Activated B cell treated with CpG ODN at 0.5 μM for 24 hours (primary cell): ENCODE results near the gene BAZ2A. TPM values are rescaled to one million over a fixed set of nuclear protein-coding genes. Genes with fewer than 3 reads are reported as not detected.
A peak's percentile ranks its signal among the peaks of the same experiment; 100 is the strongest.

Source experiments
- ATAC-seq: fragments of 200-7000 bp; cut with Tn5 transposase; one replicate; pipeline ENCODE4 v1.10.0; 2021; ENCODE audit warnings: low read depth, mild to moderate bottlenecking, moderate library complexity
- CTCF ChIA-PET: fragments of 350-600 bp; sonication (Branson Sonifier 250); formaldehyde crosslinking; loops from one replicate; lab custom pipeline; 2021; ENCODE audit warnings: antibody characterized with exemption; lab: Charles Lee
- POLR2A ChIA-PET: fragments of 350-600 bp; sonication (Branson Sonifier 250); formaldehyde crosslinking; loops from one replicate; lab custom pipeline; 2021; ENCODE audit warnings: antibody characterized with exemption; lab: Charles Lee
- DNase-seq: peaks from one replicate; pipeline ENCODE4 v3.0.0; 2022
- H3K27ac Mint-ChIP-seq: one replicate; pipeline ENCODE4 v1.8.0; 2020; ENCODE audit warnings: mixed read lengths
- H3K27me3 Mint-ChIP-seq: one replicate; pipeline ENCODE4 v1.8.0; 2021; ENCODE audit warnings: mixed read lengths
- H3K36me3 Mint-ChIP-seq: one replicate; pipeline ENCODE4 v1.8.0; 2021; ENCODE audit warnings: low read depth, mixed read lengths
- H3K4me1 Mint-ChIP-seq: one replicate; pipeline ENCODE4 v1.8.0; 2021; ENCODE audit warnings: mixed read lengths
- H3K4me3 Mint-ChIP-seq: one replicate; pipeline ENCODE4 v1.8.0; 2020; ENCODE audit warnings: mild to moderate bottlenecking, mixed read lengths
- H3K9me3 Mint-ChIP-seq: one replicate; pipeline ENCODE4 v1.8.0; 2020; ENCODE audit warnings: mixed read lengths
- CTCF ChIP-seq: fragments of 200-600 bp; IDR thresholded peaks from one replicate; pipeline ENCODE4 v1.8.0; 2022; ENCODE audit warnings: antibody characterized with exemption, mild to moderate bottlenecking
- intact Hi-C: fragments of 100-400 bp; cut with micrococcal nuclease; formaldehyde crosslinking; loops from one replicate; pipeline ENCODE4 v1.15.1; 2024
- total RNA-seq: library from RNA; stranded (reverse); gene quantifications from 2 replicates; pipeline ENCODE4 v1.2.3, GENCODE V29; 2022

Gene BAZ2A
- total RNA-seq, 1 donor from 2014 or later = 192 TPM

- H3K36me3 Mint-ChIP-seq = peaks cover 90% of the 10 kb centered on the region
- DNase-seq (no peak), ATAC-seq (no peak)
- no peak overlapping the region for H3K4me3 Mint-ChIP-seq
- ChIA-PET POLR2A (no interaction called here), CTCF (no interaction called here)
- no peaks in the 10 kb centered on the region for H3K27me3 Mint-ChIP-seq
- no peaks in the 10 kb centered on the region for H3K4me1 Mint-ChIP-seq
- intact Hi-C loops = no loop called here
- no peak for TF ChIP-seq CTCF
- no peak overlapping the region for H3K27ac Mint-ChIP-seq
- no peaks in the 10 kb centered on the region for H3K9me3 Mint-ChIP-seq
Observed at GRCh38 chr12:56604355-56604754, 25.8 kb downstream of the BAZ2A start.

- TF ChIP-seq CTCF = no peak
- ChIA-PET CTCF (interaction anchor here (1.3 to 4.7 kb wide), 3 partner anchors 20 to 34 kb away, joined by 3 to 25 read pairs (median 4); no protein-coding TSS in a partner anchor), POLR2A (interaction anchor here (0.6 to 1.0 kb wide), 4 partner anchors 21 to 150 kb away, joined by 3 to 5 read pairs (median 4); no protein-coding TSS in a partner anchor)
- Mint-ChIP-seq H3K27me3 (no peaks in the 10 kb centered on the region), H3K27ac (no peak overlapping the region), H3K36me3 (peaks cover 94% of the 10 kb centered on the region), H3K4me3 (no peak overlapping the region), H3K4me1 (no peaks in the 10 kb centered on the region), H3K9me3 (no peaks in the 10 kb centered on the region)
- DNase-seq = no peak
- ATAC-seq = no peak
- intact Hi-C loops = no loop called here
Observed at GRCh38 chr12:56602239-56602638, 27.9 kb downstream of the BAZ2A start.

GRCh38 chr12:56601503-56601902 is 28.6 kb downstream of the BAZ2A start:
- CTCF ChIA-PET = interaction anchor here (0.6 to 4.7 kb wide), 6 partner anchors 11 to 97 kb away, joined by 3 to 25 read pairs (median 4); no protein-coding TSS in a partner anchor
- peak; percentile 57 for ATAC-seq
- H3K4me3 Mint-ChIP-seq = no peak overlapping the region
- H3K27ac Mint-ChIP-seq = peak overlapping the region; percentile 41
- H3K9me3 Mint-ChIP-seq = no peaks in the 10 kb centered on the region
- intact Hi-C loops = loop anchor here (1.0 kb wide), 1 partner anchor 35 kb away; no protein-coding TSS in a partner anchor
- POLR2A ChIA-PET = interaction anchor here (0.6 to 1.1 kb wide), 3 partner anchors 21 to 151 kb away, joined by 3 to 5 read pairs (median 3); no protein-coding TSS in a partner anchor
- no peaks in the 10 kb centered on the region for H3K4me1 Mint-ChIP-seq
- TF ChIP-seq CTCF = no peak
- no peak for DNase-seq
- no peaks in the 10 kb centered on the region for H3K27me3 Mint-ChIP-seq
- H3K36me3 Mint-ChIP-seq = peaks cover 93% of the 10 kb centered on the region

GRCh38 chr12:56600753-56601152 is 29.4 kb downstream of the BAZ2A start:
- Mint-ChIP-seq H3K27me3 (no peaks in the 10 kb centered on the region), H3K4me3 (no peak overlapping the region), H3K4me1 (no peaks in the 10 kb centered on the region), H3K36me3 (peaks cover 91% of the 10 kb centered on the region), H3K9me3 (no peaks in the 10 kb centered on the region), H3K27ac (no peak overlapping the region)
- no peak for DNase-seq
- POLR2A ChIA-PET = interaction anchor here (1.1 kb wide), 1 partner anchor 36 kb away, joined by 3 read pairs; no protein-coding TSS in a partner anchor
- TF ChIP-seq CTCF = no peak
- intact Hi-C loops = loop anchor here (1.0 kb wide), 1 partner anchor 36 kb away; no protein-coding TSS in a partner anchor
- no peak for ATAC-seq
- CTCF ChIA-PET = interaction anchor here (0.6 to 4.7 kb wide), 4 partner anchors 11 to 98 kb away, joined by 3 to 25 read pairs (median 4); no protein-coding TSS in a partner anchor

- no peak overlapping the region for H3K4me3 Mint-ChIP-seq
- DNase-seq (no peak), ATAC-seq (no peak)
- POLR2A ChIA-PET = no interaction called here
- no peak for TF ChIP-seq CTCF
- intact Hi-C loops = loop anchor here (10.0 kb wide), 1 partner anchor 475 kb away; the partner anchor contains the start of gene ESYT1
- H3K4me1 Mint-ChIP-seq = no peaks in the 10 kb centered on the region
- H3K27me3 Mint-ChIP-seq = no peaks in the 10 kb centered on the region
- no peak overlapping the region for H3K27ac Mint-ChIP-seq
- H3K36me3 Mint-ChIP-seq = peaks cover 87% of the 10 kb centered on the region
- no peaks in the 10 kb centered on the region for H3K9me3 Mint-ChIP-seq
- CTCF ChIA-PET = interaction anchor here (4.7 kb wide), 1 partner anchor 36 kb away, joined by 25 read pairs; no protein-coding TSS in a partner anchor
Observed at GRCh38 chr12:56599797-56600196, 30.3 kb downstream of the BAZ2A start.
